ENCODE results near the gene GAK.

The GAK gene

DNA sequence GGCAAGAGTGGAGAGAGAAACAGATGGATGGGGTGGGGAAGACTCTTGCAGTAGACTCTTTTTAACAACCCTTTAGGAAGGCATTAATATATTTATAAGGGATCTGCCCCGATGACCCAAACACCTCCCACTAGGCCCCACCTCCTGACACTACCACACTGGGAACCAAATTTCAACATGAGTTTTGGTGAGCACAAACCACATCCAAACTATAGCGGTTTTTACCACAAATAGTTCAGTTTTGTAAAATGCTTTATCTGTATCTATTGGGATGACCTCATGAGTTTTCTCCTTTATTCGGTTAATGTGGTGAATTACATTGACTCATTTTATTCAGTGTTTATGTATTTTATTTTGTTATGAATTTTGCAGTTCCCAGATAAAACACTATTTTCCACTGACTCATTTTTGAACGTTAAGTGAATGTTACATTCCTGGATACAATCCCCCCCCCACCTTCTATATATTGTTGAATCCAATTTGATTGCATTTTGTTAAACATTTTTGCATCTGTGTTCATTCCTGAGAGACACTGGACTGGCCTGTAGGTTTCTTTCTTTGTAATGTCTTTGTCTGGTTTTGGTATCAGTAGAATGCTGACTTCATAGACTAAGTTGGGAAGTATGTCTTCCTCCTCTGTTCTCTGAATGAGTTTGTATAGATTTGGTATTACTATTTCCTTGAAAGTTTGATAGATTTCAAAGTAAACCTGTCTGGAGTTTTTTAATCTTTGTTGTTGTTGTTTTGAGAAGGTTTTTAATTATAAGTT lies 92.3 kb downstream of the GAK start:
- DNase-seq = no peak

DNA sequence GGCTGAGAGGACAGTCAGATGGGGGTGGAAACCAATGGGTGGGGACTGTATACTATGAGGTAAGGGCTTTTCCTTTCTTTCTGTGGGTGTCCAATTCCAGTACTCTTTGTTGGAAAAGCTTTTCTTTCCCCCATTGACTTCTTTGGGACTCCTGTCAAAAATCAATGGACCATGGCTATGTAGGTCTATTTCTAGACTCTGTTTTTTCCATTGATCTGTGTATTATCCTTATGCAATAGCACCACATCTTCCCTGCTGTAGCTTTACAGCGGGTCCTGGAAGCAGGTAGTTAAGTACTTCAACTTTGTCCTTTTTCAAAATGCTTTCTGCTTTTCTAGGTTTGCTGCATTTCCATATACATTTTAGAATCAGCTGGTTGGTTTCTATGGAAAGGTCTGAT lies 94.3 kb downstream of the GAK start:
- no peak for DNase-seq

- DNase-seq = no peak
Measured at GRCh38 chr4:836750-837301, 95.3 kb downstream of the GAK start.

GRCh38 chr4:836003-836511 lies 96.1 kb downstream of the GAK start:
- DNase-seq = no peak

- DNase-seq = no peak
Measured at GRCh38 chr4:835148-836002, 96.7 kb downstream of the GAK start.

- no peak for DNase-seq
Measured at GRCh38 chr4:834368-835147, 97.6 kb downstream of the GAK start.

DNA sequence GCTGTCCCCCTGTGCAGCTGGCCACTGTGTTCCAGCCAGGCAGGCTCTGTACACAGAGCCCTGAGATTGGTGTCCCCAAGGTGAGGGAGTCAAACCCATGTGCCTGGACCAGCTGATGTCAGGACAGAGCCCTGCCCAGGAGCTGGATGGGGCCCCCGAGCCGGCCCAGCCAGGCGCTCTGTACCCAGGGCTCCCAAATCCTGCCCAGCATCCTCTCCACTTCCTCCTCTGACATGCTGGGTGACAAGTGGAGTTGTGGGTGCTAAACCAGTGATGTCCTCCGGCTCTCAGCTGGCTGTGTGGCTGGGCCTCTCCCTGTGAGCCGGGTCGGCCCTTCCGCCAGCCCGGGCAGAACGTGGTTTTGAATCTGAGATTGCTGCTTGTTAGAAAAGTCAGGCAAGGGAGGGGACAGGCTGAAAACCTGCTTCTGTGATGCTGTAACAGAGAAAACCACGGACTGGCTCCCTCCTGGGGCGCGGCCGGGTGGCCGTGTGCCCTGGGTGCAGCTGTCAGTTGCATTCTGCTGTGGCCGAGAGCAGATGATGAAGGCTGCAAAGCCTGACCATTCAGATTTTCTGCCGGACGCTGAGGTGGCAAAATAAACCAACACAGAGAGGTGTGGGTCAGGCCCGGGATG lies 98.3 kb downstream of the GAK start:
- no peak for DNase-seq

DNA sequence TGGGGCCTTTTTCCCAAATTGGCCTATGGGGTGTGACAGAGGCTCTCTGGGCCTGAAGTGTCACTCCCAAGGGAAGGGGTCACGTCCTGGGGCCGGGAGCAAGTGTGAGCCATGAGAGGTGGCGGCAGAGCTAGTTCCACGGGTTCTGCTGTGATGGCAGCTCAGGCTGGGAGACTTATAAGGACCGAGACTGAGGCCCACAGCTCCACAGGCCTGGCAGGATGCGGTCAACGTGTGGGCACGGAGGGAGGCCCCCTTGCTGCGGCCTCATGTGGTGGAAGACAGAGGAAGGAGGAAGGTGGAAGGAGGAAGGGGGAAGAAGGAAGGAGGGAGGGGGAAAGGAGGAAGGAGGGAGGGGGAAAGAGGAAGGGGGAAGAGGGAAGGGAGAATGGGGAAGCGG lies 99.0 kb downstream of the GAK start:
- no peak for DNase-seq

DNA sequence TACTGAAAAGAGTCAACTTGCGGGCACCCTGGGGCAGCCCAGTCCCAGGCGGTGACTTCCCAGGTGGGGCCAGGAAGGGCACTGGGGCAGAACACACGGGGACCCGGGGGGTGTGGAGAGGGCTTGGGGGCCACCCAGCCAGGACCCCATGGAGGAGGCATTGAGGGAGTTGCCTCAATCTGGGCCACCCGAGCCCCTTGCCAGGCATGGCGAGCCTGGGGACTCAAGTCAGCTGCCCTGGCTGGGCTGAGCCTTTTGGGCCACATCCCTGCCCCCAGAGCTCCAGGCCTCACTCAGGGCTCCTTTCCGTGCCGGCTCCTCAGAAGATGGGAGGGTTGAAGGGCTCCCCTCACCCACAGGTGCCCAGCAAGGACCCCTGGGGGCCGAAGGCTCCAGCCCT lies 99.6 kb downstream of the GAK start:
- no peak for DNase-seq

DNA sequence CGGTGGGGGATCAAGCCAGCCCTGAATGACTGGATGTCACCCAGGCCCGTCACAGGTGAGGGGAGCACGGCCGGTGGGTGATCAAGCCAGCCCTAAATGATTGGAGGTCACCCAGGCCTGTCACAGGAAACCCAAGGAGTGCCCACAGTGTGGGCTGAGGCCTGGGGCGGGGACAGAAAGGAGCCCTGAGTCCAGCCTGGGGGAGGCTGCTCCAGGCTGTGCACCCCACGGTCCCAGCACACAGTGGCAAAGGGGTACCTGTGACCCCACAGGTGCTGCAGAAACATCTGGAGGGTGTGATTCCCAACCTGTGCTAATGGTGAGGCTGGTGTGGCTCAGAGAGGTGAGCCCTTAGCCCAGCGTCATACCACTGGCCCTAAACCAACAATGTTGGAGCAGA lies 100.0 kb downstream of the GAK start:
- DNase-seq = no peak

DNA sequence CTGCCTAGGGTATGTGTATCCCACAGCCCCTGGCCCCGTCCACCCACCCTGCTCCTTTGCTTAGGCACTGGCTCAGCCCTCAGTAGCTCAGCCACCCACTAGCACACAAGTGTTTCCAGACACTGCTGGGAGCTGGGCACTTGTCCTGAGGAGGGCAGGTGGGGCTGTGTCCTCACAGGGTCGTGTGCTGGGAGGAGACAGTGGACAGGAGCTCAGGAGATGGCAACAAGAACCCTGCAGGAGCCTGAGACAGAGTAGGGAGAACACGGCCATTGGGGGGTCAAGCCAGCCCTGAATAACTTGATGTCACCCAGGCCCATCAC lies 100.7 kb downstream of the GAK start:
- DNase-seq = no peak

DNA sequence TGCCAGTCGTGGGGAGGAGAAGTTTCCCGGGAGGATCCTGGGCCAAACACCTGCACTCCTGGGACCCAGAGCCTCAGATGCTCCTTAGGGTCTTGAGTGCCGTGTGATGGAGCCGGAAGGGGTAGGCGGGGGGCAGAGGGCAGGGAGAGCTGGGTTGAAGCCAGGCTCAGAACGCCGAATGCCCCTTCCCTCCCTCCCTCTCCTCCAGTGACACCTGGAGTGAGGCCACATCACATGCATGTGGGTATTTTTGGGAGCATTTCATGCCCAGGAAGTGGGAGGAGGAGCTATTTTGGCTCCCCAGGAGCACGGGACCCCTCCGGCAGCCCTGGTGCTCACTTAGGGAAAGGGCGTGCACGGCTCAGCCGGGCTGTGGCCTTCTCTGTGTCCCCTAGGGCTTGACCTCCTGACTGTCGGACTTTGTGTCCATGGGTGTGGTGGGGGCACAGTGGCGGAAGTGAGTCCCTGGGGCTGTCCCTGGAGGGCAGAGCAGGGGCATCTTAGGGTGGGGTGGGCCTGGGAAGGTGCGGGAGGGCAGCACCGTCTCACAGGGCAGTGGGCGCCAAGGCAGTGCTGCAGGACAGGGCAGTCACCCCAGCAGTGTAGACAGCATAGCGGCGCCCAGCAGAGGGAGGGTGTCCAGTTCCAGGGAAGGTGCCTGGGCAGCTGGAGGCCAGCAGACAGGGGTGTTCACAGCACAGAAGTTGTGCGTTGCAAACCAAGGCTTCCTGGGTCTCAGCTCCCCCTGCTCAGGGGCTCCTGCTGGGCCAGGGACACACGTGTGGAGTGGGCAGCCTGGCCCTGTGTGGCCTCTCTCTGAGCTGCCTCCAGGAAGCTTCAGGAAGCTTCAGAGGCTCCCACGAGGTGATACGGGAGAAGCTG lies 101.3 kb downstream of the GAK start:
- DNase-seq = no peak

- no peak for DNase-seq
Measured at GRCh38 chr4:829761-830600, 102.1 kb downstream of the GAK start.

- no peak for DNase-seq
Measured at GRCh38 chr4:829291-829690, 102.8 kb downstream of the GAK start.

- DNase-seq = no peak
Measured at GRCh38 chr4:828641-829271, 103.4 kb downstream of the GAK start.

GRCh38 chr4:827209-828081 lies 104.7 kb downstream of the GAK start:
- DNase-seq = no peak

DNA sequence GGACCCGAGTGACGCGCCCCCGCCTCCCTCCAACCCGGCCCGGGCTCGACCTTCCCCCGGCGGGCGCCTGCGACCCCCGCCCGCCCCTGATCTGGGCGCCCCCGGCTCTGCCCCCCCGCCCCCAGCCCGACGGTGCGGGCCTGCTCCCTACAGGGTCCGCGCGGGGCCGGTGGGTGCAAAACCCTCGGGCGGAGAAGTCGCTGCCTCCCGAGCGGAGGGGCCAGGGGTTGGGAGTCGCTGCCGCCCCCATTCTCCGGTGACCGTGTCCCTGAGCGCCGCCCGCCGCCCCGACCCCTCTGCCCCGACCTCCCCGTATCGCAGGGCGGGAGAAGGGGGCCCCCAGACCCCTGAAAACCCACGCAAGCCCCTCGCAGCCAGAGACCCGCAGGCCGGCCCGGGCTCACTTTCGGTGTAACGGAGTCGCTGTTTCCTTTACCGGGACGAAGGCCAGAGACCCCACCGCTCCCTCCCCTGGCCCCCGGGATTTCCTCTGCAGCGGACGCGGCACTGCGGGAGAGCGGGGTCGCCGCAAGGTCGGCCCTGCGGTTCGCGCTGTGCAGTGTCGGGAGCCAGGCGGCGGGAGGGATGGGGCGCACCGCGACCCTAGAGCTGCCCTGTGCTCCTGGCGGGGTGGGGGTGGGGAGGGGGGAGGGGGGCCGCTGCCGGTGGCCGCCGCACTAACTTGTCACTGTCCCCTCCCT lies 105.5 kb downstream of the GAK start:
- DNase-seq = no peak

DNA sequence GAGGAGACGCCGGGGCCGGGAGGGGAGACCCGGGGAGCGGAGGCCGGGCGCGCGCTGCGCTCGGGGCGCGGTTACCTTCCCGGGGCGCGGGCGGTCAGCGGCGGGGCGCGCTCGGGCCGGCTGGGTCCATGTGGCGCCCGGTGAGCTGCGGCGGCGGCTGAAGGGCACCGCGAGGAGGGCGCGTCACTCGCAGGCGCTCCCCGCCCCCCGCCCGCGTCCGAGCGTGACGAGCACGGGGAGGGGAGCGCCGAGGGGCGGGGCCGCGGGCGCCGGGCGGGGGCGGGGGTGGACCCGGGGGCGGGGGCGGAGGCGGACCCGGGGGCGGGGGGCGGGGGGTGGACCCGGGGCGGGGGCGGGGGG lies 106.2 kb downstream of the GAK start, which contains the start of gene CPLX1:
TSS of gene CPLX1 (minus strand) at position 159 of the 360 bp plus-strand sequence. CDS start 1,607 bp downstream, outside the sequence.
- no peak for DNase-seq
